LNCaP clone FGC (cell line): ENCODE data around the gene IQSEC1.

ENCODE experiments used
- DNase-seq: peaks from one replicate; pipeline ENCODE4 v3.0.0-alpha.2; 2011; ENCODE audit warnings: low read depth
- H3K4me3 ChIP-seq: 2 replicates; pipeline ENCODE4 v1.5.1; 2011; ENCODE audit warnings: mild to moderate bottlenecking, low read depth, low read length, control low read depth
- TF ChIP-seq, protein P1 (sequence below): IDR thresholded peaks from 2 replicates; pipeline ENCODE4 v1.5.1; 2012; ENCODE audit warnings: mild to moderate bottlenecking; ENCODE audit not compliant: control insufficient read depth, insufficient read depth; ENCODE audit errors: extremely low read depth

The IQSEC1 gene

DNA sequence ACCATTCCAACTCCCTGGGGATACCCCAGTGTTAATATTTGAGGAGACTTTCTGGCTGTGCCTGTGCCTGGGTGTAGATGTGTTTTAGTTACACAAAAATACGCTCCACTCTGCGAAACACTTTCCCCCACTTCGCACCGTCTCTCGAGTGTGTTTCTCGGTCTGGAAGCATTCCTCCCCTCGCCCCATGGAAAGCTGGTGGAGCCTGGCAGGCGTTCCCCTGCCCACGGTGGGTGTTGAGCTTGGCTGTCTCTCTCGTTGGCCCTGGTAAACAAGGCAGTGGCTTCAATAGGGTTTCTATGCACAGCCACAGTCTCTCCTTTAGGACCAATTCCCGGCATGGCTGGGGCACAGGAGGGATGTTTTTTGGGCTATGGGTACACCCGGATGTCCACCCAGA, 19.3 kb downstream of the IQSEC1 start:
- H3K4me3 ChIP-seq: no peak overlapping the region
- no peak for DNase-seq
- TF ChIP-seq, protein P1, sequence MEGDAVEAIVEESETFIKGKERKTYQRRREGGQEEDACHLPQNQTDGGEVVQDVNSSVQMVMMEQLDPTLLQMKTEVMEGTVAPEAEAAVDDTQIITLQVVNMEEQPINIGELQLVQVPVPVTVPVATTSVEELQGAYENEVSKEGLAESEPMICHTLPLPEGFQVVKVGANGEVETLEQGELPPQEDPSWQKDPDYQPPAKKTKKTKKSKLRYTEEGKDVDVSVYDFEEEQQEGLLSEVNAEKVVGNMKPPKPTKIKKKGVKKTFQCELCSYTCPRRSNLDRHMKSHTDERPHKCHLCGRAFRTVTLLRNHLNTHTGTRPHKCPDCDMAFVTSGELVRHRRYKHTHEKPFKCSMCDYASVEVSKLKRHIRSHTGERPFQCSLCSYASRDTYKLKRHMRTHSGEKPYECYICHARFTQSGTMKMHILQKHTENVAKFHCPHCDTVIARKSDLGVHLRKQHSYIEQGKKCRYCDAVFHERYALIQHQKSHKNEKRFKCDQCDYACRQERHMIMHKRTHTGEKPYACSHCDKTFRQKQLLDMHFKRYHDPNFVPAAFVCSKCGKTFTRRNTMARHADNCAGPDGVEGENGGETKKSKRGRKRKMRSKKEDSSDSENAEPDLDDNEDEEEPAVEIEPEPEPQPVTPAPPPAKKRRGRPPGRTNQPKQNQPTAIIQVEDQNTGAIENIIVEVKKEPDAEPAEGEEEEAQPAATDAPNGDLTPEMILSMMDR: no peak

DNA sequence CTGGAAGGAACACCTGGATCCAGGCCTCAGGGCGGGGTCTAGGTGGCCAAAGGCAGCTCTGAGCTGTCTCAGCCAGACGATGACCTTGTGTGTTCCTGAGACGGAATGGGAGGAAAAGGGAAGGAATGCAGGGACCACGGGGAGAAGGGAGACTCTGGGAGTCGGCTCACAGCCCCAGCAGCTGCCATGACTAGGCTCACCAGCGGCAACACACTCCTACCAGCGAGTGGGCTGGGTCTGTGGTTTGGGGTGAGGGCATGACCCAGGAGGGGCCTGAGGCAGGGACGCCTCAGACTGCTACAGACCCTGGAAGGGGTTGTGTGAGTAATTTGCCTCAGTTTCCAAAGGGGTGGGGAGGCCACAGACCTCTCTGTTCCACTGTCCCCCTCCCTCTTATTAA, 19.8 kb downstream of the IQSEC1 start:
- TF ChIP-seq, protein P1: no peak
- DNase-seq: no peak
- no peak overlapping the region for H3K4me3 ChIP-seq

- TF ChIP-seq, protein P1: no peak
Measured at GRCh38 chr3:13052191-13052820, 20.9 kb downstream of the IQSEC1 start.

DNA sequence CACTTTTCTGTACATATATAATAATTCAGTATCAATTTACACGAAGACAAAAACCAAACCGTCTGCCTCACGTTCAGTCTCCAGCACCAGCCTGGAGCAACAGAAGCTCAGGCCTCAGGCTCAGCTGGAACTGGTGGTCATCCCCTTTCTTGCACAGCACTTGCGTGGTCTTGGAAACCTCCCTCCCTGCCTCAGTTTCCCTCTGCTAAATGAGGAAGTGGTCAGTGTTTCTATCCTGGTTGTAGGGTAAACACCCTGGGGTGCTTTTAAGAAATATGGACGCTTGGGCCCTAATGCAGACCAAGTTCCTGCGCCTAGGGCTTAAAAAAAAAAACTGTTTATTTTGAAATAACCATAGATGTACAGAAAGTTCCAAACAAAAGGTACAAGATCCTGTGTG, 21.6 kb downstream of the IQSEC1 start:
- H3K4me3 ChIP-seq: no peak overlapping the region
- DNase-seq: no peak
- TF ChIP-seq, protein P1: no peak

More at GRCh38 chr3:13052191-13052820, 20.9 kb downstream of the IQSEC1 start:
- DNase-seq: no peak
- H3K4me3 ChIP-seq: no peak overlapping the region

DNA sequence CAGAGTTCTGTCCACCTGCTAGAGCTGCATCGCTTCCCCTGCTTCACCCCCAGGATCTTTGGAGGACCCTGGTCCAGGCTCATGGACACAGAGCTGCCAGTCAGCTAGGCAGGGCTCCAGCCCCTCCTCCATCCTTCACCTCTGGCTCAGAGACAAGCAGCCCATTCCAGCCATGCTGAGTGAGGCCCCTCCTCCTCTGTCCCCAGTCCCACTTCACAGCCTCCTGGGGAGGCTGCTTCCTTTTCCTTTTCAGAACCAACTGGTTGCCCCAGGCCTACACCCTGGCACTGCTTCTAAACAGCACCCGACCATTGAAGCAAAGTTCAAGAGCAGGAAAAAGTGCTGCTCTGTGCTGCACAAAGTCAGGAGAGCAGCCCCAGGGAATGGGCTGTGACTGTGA, 22.2 kb downstream of the IQSEC1 start:
- no peak overlapping the region for H3K4me3 ChIP-seq
- DNase-seq: no peak

GRCh38 chr3:13050446-13050845, 22.8 kb downstream of the IQSEC1 start:
- TF ChIP-seq, protein P1: no peak
- no peak overlapping the region for H3K4me3 ChIP-seq
- no peak for DNase-seq

More for the DNA sequence above, 22.2 kb downstream of the IQSEC1 start:
- TF ChIP-seq, protein P1: no peak

DNA sequence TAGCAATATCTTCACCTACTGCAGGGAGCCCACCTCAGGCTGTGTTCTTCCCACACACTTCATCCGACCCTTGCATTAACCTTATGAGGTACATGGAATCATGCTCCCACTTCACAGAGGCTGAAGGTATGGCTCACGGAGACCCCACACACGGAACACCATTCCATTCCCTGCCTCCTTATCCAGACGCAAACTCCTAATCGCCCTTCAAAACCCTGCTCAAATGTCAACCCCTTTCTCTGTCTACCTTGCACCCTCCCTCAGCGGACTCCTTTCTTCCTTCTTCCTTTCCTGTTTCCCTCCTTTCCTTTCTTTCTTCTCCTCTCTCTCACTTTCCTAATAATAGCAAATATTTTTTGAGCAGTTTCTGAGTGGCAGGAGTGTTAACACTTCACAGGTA, 23.8 kb downstream of the IQSEC1 start:
- no peak overlapping the region for H3K4me3 ChIP-seq
- TF ChIP-seq, protein P1: no peak
- DNase-seq: no peak
